GM13977 (cell line): ENCODE results near the gene AADACL3.

Source experiments
- DNase-seq: peaks from one replicate; pipeline ENCODE4 v3.0.0; 2012; ENCODE audit warnings: low spot score
- in situ Hi-C: fragments of 300-500 bp; cut with MboI; formaldehyde crosslinking; loops from one replicate; pipeline ENCODE4 v1.12.0; 2022; ENCODE audit warnings: low sequenced_read_pairs, low pct_unique_long_range_greater_than_20kb, mixed read lengths, inconsistent platforms; ENCODE audit not compliant: unreplicated experiment
- TF ChIP-seq, protein P1 (sequence below): IDR thresholded peaks from 2 replicates; pipeline ENCODE4 v1.5.1; 2012; ENCODE audit warnings: mild to moderate bottlenecking, control low read depth; ENCODE audit not compliant: insufficient read depth; ENCODE audit errors: extremely low read depth, missing control alignments

The AADACL3 gene

GRCh38 chr1:12772520-12772919, 56.6 kb downstream of the AADACL3 start:
- TF ChIP-seq, protein P1, sequence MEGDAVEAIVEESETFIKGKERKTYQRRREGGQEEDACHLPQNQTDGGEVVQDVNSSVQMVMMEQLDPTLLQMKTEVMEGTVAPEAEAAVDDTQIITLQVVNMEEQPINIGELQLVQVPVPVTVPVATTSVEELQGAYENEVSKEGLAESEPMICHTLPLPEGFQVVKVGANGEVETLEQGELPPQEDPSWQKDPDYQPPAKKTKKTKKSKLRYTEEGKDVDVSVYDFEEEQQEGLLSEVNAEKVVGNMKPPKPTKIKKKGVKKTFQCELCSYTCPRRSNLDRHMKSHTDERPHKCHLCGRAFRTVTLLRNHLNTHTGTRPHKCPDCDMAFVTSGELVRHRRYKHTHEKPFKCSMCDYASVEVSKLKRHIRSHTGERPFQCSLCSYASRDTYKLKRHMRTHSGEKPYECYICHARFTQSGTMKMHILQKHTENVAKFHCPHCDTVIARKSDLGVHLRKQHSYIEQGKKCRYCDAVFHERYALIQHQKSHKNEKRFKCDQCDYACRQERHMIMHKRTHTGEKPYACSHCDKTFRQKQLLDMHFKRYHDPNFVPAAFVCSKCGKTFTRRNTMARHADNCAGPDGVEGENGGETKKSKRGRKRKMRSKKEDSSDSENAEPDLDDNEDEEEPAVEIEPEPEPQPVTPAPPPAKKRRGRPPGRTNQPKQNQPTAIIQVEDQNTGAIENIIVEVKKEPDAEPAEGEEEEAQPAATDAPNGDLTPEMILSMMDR, result no peak
- no peak for DNase-seq
- in situ Hi-C loops, result no loop called here

DNA sequence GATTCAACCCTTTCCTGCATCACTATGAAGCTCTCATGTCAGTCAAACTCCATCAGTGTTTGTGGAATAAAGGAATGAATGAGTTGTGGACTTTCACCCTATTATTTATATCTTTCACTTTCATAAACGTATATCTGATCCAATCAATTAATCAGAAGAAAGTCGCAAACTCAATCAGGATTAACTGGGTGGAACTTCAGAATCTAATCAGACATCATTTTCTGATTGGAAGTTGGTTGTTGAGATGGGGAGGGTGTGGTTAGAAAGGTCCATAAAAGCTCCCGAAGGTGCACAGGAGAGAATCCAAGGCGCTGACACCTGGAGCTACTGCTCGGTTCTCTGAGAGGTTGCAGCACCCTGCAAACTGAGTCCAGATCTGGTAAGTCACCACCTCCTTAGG, 57.5 kb downstream of the AADACL3 start, which contains the start of gene PRAMEF12:
Gene PRAMEF12, plus strand, starts transcription at position 301 of the 400 bp plus-strand sequence. CDS start 1,130 bp downstream, outside the sequence.
- in situ Hi-C loops, result no loop called here
- TF ChIP-seq, protein P1, result no peak
- DNase-seq, result no peak

- DNase-seq, result no peak
- TF ChIP-seq, protein P1, result no peak
- in situ Hi-C loops, result no loop called here
Measured at GRCh38 chr1:12774801-12775345, 59.0 kb downstream of the AADACL3 start.

- no peak for DNase-seq
- TF ChIP-seq, protein P1, result no peak
- in situ Hi-C loops, result no loop called here
Measured at GRCh38 chr1:12775443-12775842, 59.5 kb downstream of the AADACL3 start.

DNA sequence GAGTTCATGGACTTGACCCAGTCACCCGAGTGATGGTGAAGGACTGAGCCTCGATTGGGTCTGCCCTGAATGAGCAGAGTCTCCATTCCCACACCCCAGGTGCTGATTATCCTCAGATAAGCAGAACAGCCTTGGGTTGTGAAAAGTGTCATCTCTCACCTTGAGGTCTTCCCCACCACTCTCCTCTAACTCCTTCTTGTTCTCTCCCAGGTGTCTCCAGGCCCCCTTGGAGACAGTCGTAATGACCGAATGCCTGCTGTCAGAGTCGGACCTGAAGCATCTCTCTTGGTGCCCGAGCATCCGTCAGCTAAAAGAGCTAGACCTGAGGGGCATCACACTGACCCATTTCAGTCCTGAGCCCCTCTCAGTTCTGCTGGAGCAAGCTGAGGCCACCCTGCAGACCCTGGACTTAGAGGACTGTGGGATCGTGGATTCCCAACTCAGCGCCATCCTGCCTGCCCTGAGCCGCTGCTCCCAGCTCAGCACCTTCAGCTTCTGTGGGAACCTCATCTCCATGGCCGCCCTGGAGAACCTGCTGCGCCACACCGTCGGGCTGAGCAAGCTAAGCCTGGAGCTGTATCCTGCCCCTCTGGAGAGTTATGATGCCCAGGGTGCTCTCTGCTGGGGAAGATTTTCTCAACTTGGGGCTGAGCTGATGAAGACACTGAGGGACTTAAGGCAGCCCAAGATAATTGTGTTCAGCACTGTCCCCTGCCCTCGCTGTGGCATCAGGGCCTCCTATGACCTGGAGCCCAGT, 61.1 kb downstream of the AADACL3 start:
- TF ChIP-seq, protein P1, result no peak
- in situ Hi-C loops, result no loop called here
- no peak for DNase-seq
